Bladder microvascular endothelial cell (primary cell): Measurements from ENCODE around the gene SLC18A3. TPM values are rescaled to one million over a fixed set of nuclear protein-coding genes. Genes with fewer than 3 reads are reported as not detected.

Source experiments
- total RNA-seq: library from RNA; depleted of rRNA; stranded (reverse); fragments of >200 nt; gene quantifications from 2 replicates; pipeline ENCODE4 v1.2.3, GENCODE V29; 2014

The SLC18A3 gene
- not detected in 2 replicates for total RNA-seq

DNA sequence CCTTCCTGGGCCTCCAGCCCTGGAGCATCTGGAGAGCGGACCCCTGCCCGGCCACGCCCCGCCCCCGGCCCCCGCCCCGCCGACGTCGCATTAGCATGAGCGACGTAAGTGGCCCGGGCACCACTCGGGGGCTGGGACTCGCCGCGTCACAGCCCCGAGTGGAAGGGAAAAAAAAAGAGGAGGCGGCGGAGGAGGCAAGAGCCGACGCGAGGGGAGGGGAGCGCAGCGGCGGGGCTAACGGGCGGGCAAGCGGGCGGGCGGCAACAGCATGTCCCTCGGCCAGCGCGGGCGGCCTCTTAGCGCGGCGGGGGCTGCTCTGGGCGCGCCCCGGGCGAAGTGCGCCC is at the start of gene SLC18A3:
TSS of gene SLC18A3 (plus strand) at position 197 of the 344 bp plus-strand sequence. CDS start 431 bp downstream, outside the sequence.

DNA sequence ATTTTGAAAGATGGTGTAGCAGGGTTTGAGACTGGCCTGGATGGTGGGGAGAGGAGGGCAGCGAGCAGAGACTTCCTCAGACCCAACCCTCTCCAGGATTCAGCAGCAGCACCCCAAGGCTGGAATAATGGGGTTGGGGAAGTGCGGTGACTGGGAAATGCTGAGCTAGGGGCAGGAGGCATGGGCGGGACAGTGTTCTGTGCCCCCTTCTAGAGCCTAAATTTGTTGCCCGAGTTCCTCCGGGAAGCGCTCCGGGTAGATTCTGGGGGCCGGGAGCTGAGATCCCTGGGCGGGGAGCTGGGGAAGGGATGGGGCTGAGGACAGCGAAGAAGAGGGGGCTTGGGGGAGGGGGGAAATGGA is 3.8 kb downstream of the SLC18A3 start, which contains the start of gene CHAT:
TSS of gene CHAT (plus strand) at position 156 of the 360 bp plus-strand sequence. CDS start at position 309, 153 bp downstream.

Other genes with a start within 250 kb of the SLC18A3 start
- not detected in 2 replicates for gene DRGX, start 214.2 kb upstream of the SLC18A3 start, total RNA-seq
- 7.3 and 19.8 TPM in 2 replicates for gene ERCC6, start 71.2 kb upstream of the SLC18A3 start, total RNA-seq
- gene CHAT, start 3.7 kb downstream of the SLC18A3 start, total RNA-seq = not detected in 2 replicates
- not detected in 2 replicates for gene C10orf53, start 69.3 kb downstream of the SLC18A3 start, total RNA-seq
- gene OGDHL, start 152.0 kb downstream of the SLC18A3 start, total RNA-seq = 0.16 and 0.25 TPM in 2 replicates